VCaP (cell line): Measurements from ENCODE around the gene NR2F1.

Experiments used
- H3K27ac ChIP-seq: fragments of 450-650 bp; 2 replicates; pipeline ENCODE4 v1.5.1; 2017
- TF ChIP-seq, protein P1 (sequence below): fragments of 450-650 bp; conservative IDR thresholded peaks from 2 replicates; pipeline ENCODE4 v1.5.1; 2017; ENCODE audit warnings: mild to moderate bottlenecking, moderate library complexity

NR2F1 gene

DNA sequence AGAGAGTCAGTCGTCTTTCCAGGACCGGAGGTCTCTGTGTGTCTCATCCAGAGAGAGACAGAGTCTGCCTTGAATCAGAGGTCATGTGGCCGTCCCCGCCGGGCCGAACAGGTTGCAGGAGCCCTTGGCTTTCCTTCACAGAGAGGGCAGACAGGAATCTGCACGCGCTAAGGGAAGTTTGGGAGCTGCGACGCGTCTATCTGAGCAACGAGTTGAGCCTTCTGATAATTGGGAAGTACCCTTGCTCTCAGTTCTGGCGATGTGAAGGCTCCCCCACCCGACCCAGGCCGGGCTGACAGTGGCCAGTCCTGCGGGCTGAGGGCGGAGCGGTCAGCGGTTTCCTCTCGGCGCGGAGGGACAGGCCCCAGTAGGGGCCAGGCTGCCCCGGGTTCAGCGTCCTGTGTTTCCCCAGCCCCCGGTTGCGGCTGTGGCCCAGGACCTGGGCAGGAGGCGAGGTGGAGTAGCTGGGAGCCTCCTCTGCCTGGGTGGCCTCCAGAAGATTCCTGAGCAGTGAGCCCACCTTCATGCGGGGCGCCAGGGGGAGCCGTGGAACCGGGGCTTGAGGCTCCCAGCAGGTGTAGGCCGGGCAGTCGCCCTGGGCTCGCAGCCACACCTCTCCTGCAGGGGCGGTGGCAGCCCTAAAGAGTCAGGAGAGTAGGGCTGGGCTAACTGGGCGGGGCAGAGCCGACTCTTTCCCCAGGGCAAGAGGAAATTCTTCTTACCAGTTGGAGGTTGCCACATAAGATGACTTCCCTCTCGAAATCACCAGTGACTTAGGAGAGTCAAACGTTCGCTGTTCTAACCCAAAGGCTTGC, 13.9 kb downstream of the NR2F1 start:
- no peak overlapping the region for H3K27ac ChIP-seq
- TF ChIP-seq, protein P1, sequence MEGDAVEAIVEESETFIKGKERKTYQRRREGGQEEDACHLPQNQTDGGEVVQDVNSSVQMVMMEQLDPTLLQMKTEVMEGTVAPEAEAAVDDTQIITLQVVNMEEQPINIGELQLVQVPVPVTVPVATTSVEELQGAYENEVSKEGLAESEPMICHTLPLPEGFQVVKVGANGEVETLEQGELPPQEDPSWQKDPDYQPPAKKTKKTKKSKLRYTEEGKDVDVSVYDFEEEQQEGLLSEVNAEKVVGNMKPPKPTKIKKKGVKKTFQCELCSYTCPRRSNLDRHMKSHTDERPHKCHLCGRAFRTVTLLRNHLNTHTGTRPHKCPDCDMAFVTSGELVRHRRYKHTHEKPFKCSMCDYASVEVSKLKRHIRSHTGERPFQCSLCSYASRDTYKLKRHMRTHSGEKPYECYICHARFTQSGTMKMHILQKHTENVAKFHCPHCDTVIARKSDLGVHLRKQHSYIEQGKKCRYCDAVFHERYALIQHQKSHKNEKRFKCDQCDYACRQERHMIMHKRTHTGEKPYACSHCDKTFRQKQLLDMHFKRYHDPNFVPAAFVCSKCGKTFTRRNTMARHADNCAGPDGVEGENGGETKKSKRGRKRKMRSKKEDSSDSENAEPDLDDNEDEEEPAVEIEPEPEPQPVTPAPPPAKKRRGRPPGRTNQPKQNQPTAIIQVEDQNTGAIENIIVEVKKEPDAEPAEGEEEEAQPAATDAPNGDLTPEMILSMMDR: no peak

DNA sequence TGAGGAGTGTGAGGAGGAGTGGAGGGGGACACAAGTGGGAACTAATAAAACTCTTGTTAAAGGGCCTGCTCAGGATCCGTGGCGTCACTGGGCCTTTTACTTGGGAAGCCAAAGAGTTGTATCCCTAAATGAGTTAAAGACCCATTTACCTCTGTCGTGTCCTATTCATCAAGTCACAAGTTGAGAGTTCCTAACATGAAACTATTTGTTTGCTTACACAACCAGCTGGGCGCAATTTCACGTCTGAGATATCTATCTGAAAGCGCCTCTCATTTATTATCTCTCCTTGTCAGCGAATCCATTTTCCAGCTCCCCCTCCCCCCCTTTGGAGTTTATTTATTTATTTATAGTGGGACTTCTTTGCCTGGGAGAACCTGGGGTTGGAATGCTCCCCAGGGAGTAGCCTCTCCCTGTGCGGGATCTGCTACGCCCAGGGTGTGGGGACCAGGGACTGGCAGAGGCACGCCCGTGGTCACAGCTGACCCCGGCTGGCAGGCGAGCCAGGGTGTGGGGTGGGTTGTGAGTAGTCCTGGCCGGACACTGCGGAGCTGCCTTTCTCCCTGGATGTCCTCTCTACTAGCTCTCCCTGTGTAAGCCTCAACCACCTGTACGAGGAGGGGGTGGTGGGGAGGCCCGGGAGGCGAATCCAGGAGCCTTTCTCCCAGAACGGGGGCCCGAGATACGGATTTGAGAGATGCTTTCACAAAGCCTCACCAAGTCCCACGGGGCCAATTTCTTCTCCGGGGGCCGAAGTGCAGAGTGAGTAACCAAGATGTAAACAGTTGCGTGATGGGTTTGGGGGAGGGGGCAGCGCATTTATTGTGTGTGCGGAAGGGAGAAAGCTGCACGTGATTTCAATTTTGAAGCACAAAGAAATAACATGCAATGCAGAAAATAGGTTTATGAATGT, 15.3 kb downstream of the NR2F1 start:
- TF ChIP-seq, protein P1: no peak
- H3K27ac ChIP-seq: no peak overlapping the region

DNA sequence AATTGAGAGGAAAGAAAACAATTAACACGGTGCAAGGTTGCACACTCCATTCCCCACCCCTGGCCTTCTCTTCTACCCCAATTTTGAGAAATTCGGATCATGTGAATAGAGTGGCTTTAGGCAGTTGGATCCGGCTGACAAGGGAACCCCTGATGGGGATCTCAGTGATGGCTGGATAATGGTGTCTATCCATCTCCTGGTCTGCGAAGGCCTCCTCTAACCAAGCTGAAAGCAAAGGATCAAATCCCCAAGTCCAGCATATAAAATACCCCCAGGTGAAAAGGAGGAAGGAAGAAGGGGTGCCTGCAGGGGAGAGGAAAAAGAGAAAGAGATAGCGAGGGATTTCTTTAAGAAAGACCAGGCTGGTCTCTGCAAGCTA, 16.0 kb downstream of the NR2F1 start:
- no peak overlapping the region for H3K27ac ChIP-seq
- TF ChIP-seq, protein P1: no peak

DNA sequence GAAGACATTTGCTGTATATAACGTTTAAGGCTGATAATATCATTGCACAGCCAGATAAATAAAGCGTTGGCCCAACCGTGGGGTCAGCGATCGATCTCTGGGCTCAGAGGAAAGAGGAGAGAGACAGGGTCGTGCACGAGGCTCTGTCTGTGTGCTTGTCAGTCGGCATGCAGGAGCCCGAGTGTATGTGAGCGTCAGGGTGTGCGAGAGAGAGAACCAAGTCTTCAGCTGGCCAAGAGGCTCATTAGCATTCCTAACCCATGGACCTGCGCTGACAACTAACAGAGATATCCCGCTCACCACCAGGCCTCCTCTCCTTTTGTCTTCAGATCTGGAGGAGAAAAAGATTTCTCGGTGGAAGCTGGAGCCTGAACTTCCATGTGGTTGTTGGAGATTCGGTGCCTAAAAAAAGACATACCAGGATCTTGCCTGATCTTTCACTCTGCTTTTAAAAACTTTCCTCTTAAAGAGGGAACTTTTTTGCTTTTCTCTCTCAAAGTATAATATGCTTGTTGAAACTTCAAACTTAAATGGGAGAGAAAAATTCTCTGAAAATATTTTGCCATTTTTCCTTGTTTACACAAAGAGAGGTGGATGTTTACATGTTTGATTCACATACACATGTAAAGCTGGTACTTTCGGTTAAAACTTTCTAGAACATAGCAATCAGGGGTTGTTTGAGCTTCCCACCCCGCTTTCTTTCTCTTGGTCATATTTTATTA, 16.5 kb downstream of the NR2F1 start:
- TF ChIP-seq, protein P1: no peak
- H3K27ac ChIP-seq: no peak overlapping the region

DNA sequence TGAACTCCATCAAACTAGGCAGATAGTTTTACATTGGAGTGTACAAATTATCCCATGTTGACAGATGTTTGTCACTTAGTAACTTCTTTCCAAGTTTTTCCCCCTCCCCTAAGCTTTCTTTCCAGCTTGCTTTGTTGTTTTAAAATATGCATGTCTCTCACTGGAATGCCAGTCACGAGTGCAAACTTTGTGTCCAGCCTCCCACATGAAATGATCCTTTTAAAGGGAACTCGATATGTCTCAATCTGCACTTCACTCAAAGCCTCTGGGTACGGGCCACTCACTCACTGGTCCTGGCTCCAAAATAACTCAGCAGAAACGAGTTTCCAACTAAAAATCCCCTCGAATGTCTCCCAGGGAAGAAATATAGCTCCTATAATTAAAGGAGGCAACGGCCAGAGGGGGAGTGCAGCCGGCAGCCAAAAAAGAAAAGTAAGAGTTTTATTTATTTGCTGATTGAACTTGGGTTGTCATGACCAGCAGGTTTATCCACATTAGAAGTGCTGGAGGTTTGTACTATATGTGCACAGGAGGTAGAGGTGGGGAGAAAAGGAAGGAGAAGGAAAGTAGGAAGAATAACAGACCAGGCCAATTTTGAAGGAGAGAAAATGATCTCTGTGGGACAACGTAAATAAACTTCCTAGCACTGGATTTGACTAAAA, 17.5 kb downstream of the NR2F1 start:
- no peak overlapping the region for H3K27ac ChIP-seq
- TF ChIP-seq, protein P1: no peak

DNA sequence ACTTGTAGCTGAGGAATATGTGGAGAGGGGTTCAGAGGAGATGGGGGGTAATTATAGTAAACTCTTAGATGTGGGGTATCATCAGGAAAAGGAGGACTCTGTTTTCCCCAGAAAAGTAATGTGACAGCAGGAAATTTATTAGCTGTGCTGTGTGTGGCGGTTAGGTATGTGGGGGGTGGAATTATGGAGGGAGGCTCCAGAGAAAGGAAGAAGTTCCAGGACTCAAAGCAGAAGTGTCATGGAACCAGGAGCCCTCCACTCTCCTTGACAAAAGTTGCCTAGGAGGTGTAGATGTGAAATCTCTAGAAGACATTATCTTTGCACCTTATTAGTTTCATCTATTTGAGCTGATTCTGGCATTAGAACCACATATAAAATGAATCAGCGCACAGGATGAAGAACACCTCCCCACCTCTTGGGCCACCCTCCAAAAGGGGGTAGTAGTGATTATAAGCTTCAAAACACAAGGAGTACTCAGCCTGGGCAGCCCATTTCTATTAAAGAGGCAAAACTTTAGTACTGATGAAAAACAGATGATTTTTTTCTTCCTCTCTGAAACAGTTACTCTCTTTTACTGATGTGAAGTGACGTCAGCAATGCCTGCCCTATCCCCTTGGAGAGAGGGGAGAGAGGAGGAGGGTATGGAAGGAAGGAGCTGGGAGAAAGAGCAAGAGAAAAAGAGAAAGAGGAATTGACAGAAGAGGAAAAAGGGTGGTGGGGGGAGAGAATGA, 18.2 kb downstream of the NR2F1 start:
- TF ChIP-seq, protein P1: no peak
- no peak overlapping the region for H3K27ac ChIP-seq
